Measurements from ENCODE around the gene AHRR.

GRCh38 chr5:447501-447900 is 126.0 kb downstream of the AHRR start:
- TF ChIP-seq CTCF (IDR thresholded peaks at IDR 0.05; ENCODE audit: insufficient read depth, low read depth, low read length): no peak
- no peak for TF ChIP-seq EZH2 (IDR thresholded peaks at IDR 0.05; ENCODE audit: insufficient read depth, low read length)
